ENCODE results near the gene ICAM5. TPM values are rescaled to one million over a fixed set of nuclear protein-coding genes. Genes with fewer than 3 reads are reported as not detected.
"Not testable (repeated sequence)": the region's sequence is repeated elsewhere in the genome, so short reads cannot be mapped to it uniquely, and the experiment has no call there.

Gene ICAM5
- total RNA-seq, 6 experiments from 2014 or later = 0.06 to 0.27 (median 0.24) TPM; not detected in 3

DNA sequence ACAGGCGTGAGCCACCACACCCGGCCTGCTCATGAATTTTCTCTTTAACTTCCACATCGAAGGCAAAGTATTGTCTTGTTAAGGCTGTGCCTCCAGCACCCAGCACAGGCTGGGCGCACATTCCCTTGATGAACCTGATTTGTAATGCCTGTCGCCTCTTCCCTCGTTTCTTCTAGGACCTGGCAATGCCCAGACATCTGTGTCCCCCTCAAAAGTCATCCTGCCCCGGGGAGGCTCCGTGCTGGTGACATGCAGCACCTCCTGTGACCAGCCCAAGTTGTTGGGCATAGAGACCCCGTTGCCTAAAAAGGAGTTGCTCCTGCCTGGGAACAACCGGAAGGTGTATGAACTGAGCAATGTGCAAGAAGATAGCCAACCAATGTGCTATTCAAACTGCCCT is 15.2 kb upstream of the ICAM5 start:
- DNase-seq (no peak), ATAC-seq (no peak)
- H3K27ac ChIP-seq = no peak overlapping the region
- peaks cover 0 to 15% (median 2%) of the 10 kb centered on the region in 4 donors for H3K4me1 ChIP-seq
- H3K36me3 ChIP-seq = peaks cover 0 to 36% (median 8%) of the 10 kb centered on the region in 4 donors
- no peak overlapping the region for H3K4me3 ChIP-seq
- no peaks in the 10 kb centered on the region for H3K9me3 ChIP-seq
- intact Hi-C loops (cut with DNase I) = loop anchor here in 1 of 2 donors (5.0 kb wide), 1 partner anchor 118 kb away; no protein-coding TSS in a partner anchor
- 90% methylated on average over 3 of the region's 10 CpGs for WGBS (ENCODE audit: insufficient coverage, low coverage, low lambda C conversion rate, missing lambda C conversion rate)
- TF ChIP-seq CTCF (IDR thresholded peaks at IDR 0.05) = no peak
- no peak for TF ChIP-seq POLR2A (IDR thresholded peaks at IDR 0.05)
- H3K27me3 ChIP-seq = no peaks in the 10 kb centered on the region

DNA sequence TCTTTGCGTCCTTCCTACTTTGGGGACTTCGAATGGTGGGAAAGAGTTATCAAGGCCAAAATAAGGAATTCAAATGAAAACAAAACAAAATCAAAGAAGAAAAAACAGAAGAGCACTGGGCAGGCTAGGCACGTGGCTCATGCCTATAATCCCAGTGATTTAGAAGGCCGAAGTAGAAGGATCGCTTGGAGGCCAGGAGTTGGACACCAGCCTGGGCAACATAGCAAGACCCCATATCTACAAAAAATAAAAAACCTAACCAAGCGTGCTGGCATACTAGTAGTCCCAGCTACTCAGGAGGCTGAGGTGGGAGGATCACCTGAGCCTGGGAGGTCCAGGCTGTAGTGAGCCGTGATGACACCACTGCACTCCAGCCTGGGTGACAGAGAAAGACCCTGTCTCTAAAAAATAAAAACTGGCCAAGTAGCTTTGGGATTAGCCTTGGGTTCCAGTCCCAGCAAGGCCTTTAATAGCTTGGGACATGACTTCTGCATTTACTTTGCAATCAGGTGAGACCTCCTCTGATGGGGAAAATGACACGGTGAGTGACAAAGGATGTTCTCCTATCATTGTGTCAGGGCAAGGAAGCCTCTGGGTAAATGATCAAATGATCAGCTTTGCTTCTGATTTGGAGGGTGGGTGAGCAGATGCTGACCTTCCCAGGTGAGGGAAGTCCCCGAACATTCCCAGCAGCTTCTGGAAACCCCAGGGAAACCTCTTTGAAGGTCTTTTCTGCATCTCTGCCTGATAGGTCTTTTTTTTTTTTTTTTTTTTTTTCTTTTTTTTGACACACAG is 11.8 kb upstream of the ICAM5 start:
- DNase-seq (no peak), ATAC-seq (no peak)
- intact Hi-C loops (cut with DNase I) = no loop called here
- no peaks in the 10 kb centered on the region for H3K27me3 ChIP-seq
- peaks cover 0 to 4% (median 0%) of the 10 kb centered on the region in 4 donors for H3K4me1 ChIP-seq
- H3K4me3 ChIP-seq = no peak overlapping the region
- TF ChIP-seq CTCF (IDR thresholded peaks at IDR 0.05) (no peak), POLR2A (IDR thresholded peaks at IDR 0.05) (no peak)
- 91% methylated on average over 8 of the region's 9 CpGs for WGBS (ENCODE audit: insufficient coverage, low coverage, low lambda C conversion rate, missing lambda C conversion rate)
- H3K27ac ChIP-seq = no peak overlapping the region
- H3K36me3 ChIP-seq = peaks cover 8 to 48% (median 14%) of the 10 kb centered on the region in 4 donors
- H3K9me3 ChIP-seq = no peaks in the 10 kb centered on the region

DNA sequence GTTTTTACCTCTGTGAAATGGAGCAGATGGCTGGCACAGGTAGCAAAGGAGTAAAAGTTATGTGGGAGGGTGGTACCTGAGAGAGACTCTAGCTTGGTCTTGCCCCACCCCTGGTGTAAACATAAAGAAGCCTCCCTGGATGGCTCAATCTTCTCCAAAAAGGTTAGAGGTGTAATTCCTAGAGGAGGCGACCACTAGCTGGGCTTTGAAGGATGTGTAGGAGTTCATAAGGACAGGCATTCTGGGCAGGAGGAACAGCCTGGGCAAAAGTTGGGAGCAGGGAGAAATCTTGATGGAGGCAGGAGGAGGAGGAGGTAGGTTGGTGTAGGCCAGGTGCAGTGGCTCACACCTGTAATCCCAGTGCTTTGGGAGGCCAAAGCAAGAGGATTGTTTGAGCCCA is 10.8 kb upstream of the ICAM5 start:
- H3K27ac ChIP-seq = no peak overlapping the region
- H3K27me3 ChIP-seq = no peaks in the 10 kb centered on the region
- TF ChIP-seq CTCF (IDR thresholded peaks at IDR 0.05) (no peak), POLR2A (IDR thresholded peaks at IDR 0.05) (no peak)
- no peak overlapping the region for H3K4me3 ChIP-seq
- H3K4me1 ChIP-seq = peaks cover 0 to 4% (median 0%) of the 10 kb centered on the region in 4 donors
- ATAC-seq (no peak), DNase-seq (no peak)
- H3K9me3 ChIP-seq = no peaks in the 10 kb centered on the region
- H3K36me3 ChIP-seq = peaks cover 10 to 57% (median 18%) of the 10 kb centered on the region in 4 donors
- WGBS (ENCODE audit: insufficient coverage, low coverage, low lambda C conversion rate, missing lambda C conversion rate) = 100% methylated on average over 1 of the region's 1 CpG
- intact Hi-C loops (cut with DNase I) = no loop called here

GRCh38 chr19:10279737-10280442 is 9.9 kb upstream of the ICAM5 start:
- TF ChIP-seq CTCF (IDR thresholded peaks at IDR 0.05) (no peak), POLR2A (IDR thresholded peaks at IDR 0.05) (no peak)
- Histone ChIP-seq H3K9me3 (no peaks in the 10 kb centered on the region), H3K27me3 (no peaks in the 10 kb centered on the region), H3K4me3 (no peak overlapping the region), H3K27ac (no peak overlapping the region), H3K36me3 (peaks cover 10 to 58% (median 23%) of the 10 kb centered on the region in 4 donors), H3K4me1 (peaks cover 0 to 4% (median 0%) of the 10 kb centered on the region in 4 donors)
- intact Hi-C loops (cut with DNase I) = no loop called here
- DNase-seq = no peak
- 82% methylated on average over 4 of the region's 5 CpGs for WGBS (ENCODE audit: insufficient coverage, low coverage, low lambda C conversion rate, missing lambda C conversion rate)
- ATAC-seq = peak in 2 of 4 donors; percentile 31 to 38

GRCh38 chr19:10282043-10282442 is 7.7 kb upstream of the ICAM5 start:
- ATAC-seq; intact Hi-C loops (cut with DNase I); DNase-seq; H3K9me3 ChIP-seq; H3K27ac ChIP-seq; H3K4me3 ChIP-seq; H3K27me3 ChIP-seq: not testable (repeated sequence)
- WGBS (ENCODE audit: insufficient coverage, low coverage, low lambda C conversion rate, missing lambda C conversion rate) = 83% methylated on average over 1 of the region's 5 CpGs
- peaks cover 16 to 58% (median 23%) of the 10 kb centered on the region in 4 donors for H3K36me3 ChIP-seq
- H3K4me1 ChIP-seq = peaks cover 0 to 21% (median 0%) of the 10 kb centered on the region in 4 donors
